Hematopoietic multipotent progenitor cell treated with erythropoietin and hydrocortisone succinate and interleukin-3 and kit ligand, for 15 days (in vitro differentiated cells): ENCODE data around the gene CLCN2.

Source experiments
- DNase-seq: peaks from one replicate; pipeline ENCODE4 v3.0.0-alpha.2; 2015; ENCODE audit warnings: low spot score

Gene CLCN2

DNA sequence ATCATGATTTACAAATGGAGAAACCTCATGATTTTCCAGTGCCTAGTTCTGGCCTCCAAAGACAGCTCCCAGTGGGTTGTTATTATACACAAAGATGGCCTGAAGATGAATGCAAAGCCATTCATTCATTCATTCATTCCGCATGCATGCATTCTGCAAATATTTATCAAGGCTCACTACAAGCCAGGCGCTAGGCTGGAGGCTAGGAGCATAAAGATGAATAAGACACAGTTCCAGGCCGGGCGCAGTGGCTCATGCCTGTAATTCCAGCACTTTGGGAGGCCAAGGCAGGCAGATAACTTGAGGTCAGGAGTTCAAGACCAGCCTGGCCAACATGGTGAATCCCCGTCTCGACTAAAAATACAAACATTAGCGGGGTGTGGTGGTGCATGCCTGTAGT lies 64.8 kb downstream of the CLCN2 start:
- DNase-seq = no peak
